Brain microvascular endothelial cell (primary cell): ENCODE results near the gene INSR.
"Not testable (repeated sequence)": the region's sequence is repeated elsewhere in the genome, so short reads cannot be mapped to it uniquely, and the experiment has no call there.

Experiments
- DNase-seq: peaks from one replicate; pipeline ENCODE4 v3.0.0-alpha.2; 2020
- H3K27ac ChIP-seq: fragments of 250-450 bp; sonication (Bioruptor Pico); 2 replicates; pipeline ENCODE4 v1.5.1; 2020; ENCODE audit warnings: mild to moderate bottlenecking, moderate library complexity
- H3K27me3 ChIP-seq: fragments of 250-450 bp; sonication (Bioruptor Pico); replicated peaks from 2 replicates; pipeline ENCODE4 v1.5.1; 2020; ENCODE audit warnings: mild to moderate bottlenecking
- H3K36me3 ChIP-seq: fragments of 250-450 bp; sonication (Bioruptor Pico); replicated peaks from 2 replicates; pipeline ENCODE4 v1.5.1; 2020; ENCODE audit warnings: mild to moderate bottlenecking
- H3K4me3 ChIP-seq: 2 replicates; pipeline ENCODE4 v1.5.1; 2011; ENCODE audit warnings: low read depth, mild to moderate bottlenecking, control low read depth, low read length, moderate library complexity
- in situ Hi-C: cut with HindIII; loops from 2 replicates; pipeline ENCODE4 v1.10.0; 2017; ENCODE audit warnings: low sequenced_read_pairs, low pct_ligation_motif_present
- TF ChIP-seq, protein P1 (sequence below): IDR thresholded peaks from 2 replicates; pipeline ENCODE4 v1.5.1; 2011; ENCODE audit warnings: low read depth, mild to moderate bottlenecking, moderate library complexity, low read length, control low read depth, inconsistent platforms; ENCODE audit errors: missing control alignments

The INSR gene

DNA sequence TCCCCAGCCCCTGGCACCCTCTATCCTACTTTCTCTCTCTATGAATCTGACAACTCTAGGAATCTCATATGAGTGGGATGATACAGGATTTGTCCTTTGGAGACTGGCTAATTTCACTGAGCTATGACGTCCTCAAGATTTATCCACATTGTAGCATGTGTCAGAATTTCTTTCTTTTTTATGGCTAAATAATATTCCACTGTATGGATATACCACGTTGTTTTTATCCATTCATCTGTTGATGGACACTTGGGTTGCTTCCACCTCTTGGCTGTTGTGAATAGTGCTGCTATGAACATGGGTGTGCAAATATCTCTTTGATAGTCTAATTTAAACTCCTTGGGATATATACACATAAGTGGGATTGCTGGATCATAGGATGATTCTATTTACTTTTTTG, 24.0 kb upstream of the INSR start:
- in situ Hi-C loops, result no loop called here
- no peak for DNase-seq

GRCh38 chr19:7312816-7313215, 18.6 kb upstream of the INSR start:
- no peak for DNase-seq

More for the DNA sequence above, 24.0 kb upstream of the INSR start:
- Histone ChIP-seq H3K27ac (no peak overlapping the region), H3K27me3 (no peaks in the 10 kb centered on the region), H3K4me3 (no peak overlapping the region), H3K36me3 (no peaks in the 10 kb centered on the region)
- TF ChIP-seq, protein P1, sequence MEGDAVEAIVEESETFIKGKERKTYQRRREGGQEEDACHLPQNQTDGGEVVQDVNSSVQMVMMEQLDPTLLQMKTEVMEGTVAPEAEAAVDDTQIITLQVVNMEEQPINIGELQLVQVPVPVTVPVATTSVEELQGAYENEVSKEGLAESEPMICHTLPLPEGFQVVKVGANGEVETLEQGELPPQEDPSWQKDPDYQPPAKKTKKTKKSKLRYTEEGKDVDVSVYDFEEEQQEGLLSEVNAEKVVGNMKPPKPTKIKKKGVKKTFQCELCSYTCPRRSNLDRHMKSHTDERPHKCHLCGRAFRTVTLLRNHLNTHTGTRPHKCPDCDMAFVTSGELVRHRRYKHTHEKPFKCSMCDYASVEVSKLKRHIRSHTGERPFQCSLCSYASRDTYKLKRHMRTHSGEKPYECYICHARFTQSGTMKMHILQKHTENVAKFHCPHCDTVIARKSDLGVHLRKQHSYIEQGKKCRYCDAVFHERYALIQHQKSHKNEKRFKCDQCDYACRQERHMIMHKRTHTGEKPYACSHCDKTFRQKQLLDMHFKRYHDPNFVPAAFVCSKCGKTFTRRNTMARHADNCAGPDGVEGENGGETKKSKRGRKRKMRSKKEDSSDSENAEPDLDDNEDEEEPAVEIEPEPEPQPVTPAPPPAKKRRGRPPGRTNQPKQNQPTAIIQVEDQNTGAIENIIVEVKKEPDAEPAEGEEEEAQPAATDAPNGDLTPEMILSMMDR, result no peak

DNA sequence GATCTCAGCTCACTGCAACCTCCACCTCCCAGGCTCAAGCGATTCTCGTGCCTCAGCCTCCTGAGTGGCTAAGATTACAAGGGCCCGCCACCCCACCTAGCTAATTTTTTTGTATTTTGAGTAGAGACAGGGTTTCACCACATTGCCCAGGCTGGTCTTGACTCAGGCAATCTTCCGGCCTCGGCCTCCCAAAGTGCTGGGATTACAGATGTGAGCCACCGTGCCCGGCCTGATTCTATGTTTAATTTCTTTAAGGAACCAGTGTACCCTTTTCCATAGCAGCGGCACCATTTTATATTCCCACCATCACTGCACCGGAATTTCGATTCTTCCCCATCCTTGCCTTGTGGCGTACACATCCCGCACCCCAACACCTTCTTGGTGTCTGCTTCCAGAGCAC, 17.7 kb upstream of the INSR start:
- TF ChIP-seq, protein P1, result no peak
- in situ Hi-C loops, result no loop called here
- DNase-seq, result no peak
- Histone ChIP-seq H3K36me3 (no peaks in the 10 kb centered on the region), H3K4me3 (no peak overlapping the region), H3K27me3 (no peaks in the 10 kb centered on the region), H3K27ac (no peak overlapping the region)

More at GRCh38 chr19:7312816-7313215, 18.6 kb upstream of the INSR start:
- Histone ChIP-seq H3K36me3 (no peaks in the 10 kb centered on the region), H3K27ac (no peak overlapping the region), H3K27me3 (no peaks in the 10 kb centered on the region), H3K4me3 (no peak overlapping the region)
- in situ Hi-C loops, result no loop called here
- TF ChIP-seq, protein P1, result no peak

DNA sequence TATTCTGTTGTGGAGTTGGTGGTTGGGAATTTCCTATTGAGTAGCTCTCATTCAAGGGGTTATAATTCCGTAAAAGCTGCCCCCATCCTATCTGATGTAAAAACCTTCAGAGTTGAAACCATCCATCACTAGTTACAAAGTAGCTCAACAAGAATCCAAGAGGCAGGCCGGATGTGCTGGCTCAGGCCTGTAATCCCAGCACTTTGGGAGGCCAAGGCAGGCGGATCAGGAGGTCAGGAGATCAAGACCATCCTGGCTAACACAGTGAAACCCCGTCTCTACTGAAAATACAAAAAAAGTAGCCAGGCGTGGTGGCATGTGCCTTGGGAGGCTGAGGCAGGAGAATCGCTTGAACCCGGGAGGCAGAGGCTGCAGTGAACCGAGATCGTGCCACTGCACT, 14.1 kb upstream of the INSR start:
- H3K27ac ChIP-seq, in situ Hi-C loops, H3K36me3 ChIP-seq, DNase-seq, H3K27me3 ChIP-seq, H3K4me3 ChIP-seq: not testable (repeated sequence)

GRCh38 chr19:7307590-7308218, 13.5 kb upstream of the INSR start:
- TF ChIP-seq, protein P1, result no peak
- in situ Hi-C loops, result no loop called here

GRCh38 chr19:7304200-7304599, 10.0 kb upstream of the INSR start:
- Histone ChIP-seq H3K4me3 (no peak overlapping the region), H3K27me3 (no peaks in the 10 kb centered on the region), H3K36me3 (no peaks in the 10 kb centered on the region), H3K27ac (no peak overlapping the region)
- DNase-seq, result no peak
- TF ChIP-seq, protein P1, result no peak
- in situ Hi-C loops, result no loop called here

More at GRCh38 chr19:7307590-7308218, 13.5 kb upstream of the INSR start:
- Histone ChIP-seq H3K36me3 (no peaks in the 10 kb centered on the region), H3K4me3 (no peak overlapping the region), H3K27me3 (no peaks in the 10 kb centered on the region), H3K27ac (no peak overlapping the region)
- no peak for DNase-seq
